Activated naive CD8-positive, alpha-beta T cell treated with anti-CD3 and anti-CD28 coated beads for 36 hours (primary cell): Measurements from ENCODE around the gene SPRY2. TPM values are rescaled to one million over a fixed set of nuclear protein-coding genes. Genes with fewer than 3 reads are reported as not detected.

Source experiments
- DNase-seq: peaks from one replicate; pipeline ENCODE4 v3.0.0; 2021
- H3K27ac Mint-ChIP-seq: one replicate; pipeline ENCODE4 v1.8.0; 2022; ENCODE audit warnings: mild to moderate bottlenecking, moderate library complexity, mixed read lengths
- H3K27me3 Mint-ChIP-seq: one replicate; pipeline ENCODE4 v1.8.0; 2022; ENCODE audit warnings: mild to moderate bottlenecking, mixed read lengths
- H3K36me3 Mint-ChIP-seq: one replicate; pipeline ENCODE4 v1.8.0; 2021; ENCODE audit warnings: mild to moderate bottlenecking, mixed read lengths
- H3K4me1 Mint-ChIP-seq: one replicate; pipeline ENCODE4 v1.8.0; 2021; ENCODE audit warnings: mixed read lengths
- H3K4me3 Mint-ChIP-seq: one replicate; pipeline ENCODE4 v1.8.0; 2022; ENCODE audit warnings: mild to moderate bottlenecking, moderate library complexity, mixed read lengths
- H3K9me3 Mint-ChIP-seq: one replicate; pipeline ENCODE4 v1.8.0; 2022; ENCODE audit warnings: mixed read lengths
- total RNA-seq, 2 experiments: library from RNA; stranded (reverse); gene quantifications; one replicate each; pipeline ENCODE4 v1.2.3, GENCODE V29; 2021

SPRY2 gene, protein sequence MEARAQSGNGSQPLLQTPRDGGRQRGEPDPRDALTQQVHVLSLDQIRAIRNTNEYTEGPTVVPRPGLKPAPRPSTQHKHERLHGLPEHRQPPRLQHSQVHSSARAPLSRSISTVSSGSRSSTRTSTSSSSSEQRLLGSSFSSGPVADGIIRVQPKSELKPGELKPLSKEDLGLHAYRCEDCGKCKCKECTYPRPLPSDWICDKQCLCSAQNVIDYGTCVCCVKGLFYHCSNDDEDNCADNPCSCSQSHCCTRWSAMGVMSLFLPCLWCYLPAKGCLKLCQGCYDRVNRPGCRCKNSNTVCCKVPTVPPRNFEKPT
- total RNA-seq: under 1 TPM; 0.33 to 0.44 TPM

- Mint-ChIP-seq H3K27ac (no peak within 1 kb of the TSS), H3K4me1 (peaks cover 12% of the 10 kb centered on the region), H3K4me3 (peak within 1 kb of the TSS; percentile 52), H3K27me3 (peaks cover 52% of the 10 kb centered on the region), H3K36me3 (no peaks in the 10 kb centered on the region), H3K9me3 (no peaks in the 10 kb centered on the region)
- DNase-seq: peak; percentile 50
Measured at GRCh38 chr13:80341101-80341755, at the start of gene SPRY2. Gene SPRY2, minus strand, starts transcription at chr13:80341126. Its CDS starts 3,421 bp downstream, at chr13:80337705.

GRCh38 chr13:80390338-80390737, 49.4 kb upstream of the SPRY2 start:
- Mint-ChIP-seq H3K27me3 (no peaks in the 10 kb centered on the region), H3K4me1 (peaks cover 3% of the 10 kb centered on the region), H3K27ac (no peak overlapping the region), H3K9me3 (peaks cover 6% of the 10 kb centered on the region), H3K4me3 (no peak overlapping the region), H3K36me3 (no peaks in the 10 kb centered on the region)
- DNase-seq: no peak

DNA sequence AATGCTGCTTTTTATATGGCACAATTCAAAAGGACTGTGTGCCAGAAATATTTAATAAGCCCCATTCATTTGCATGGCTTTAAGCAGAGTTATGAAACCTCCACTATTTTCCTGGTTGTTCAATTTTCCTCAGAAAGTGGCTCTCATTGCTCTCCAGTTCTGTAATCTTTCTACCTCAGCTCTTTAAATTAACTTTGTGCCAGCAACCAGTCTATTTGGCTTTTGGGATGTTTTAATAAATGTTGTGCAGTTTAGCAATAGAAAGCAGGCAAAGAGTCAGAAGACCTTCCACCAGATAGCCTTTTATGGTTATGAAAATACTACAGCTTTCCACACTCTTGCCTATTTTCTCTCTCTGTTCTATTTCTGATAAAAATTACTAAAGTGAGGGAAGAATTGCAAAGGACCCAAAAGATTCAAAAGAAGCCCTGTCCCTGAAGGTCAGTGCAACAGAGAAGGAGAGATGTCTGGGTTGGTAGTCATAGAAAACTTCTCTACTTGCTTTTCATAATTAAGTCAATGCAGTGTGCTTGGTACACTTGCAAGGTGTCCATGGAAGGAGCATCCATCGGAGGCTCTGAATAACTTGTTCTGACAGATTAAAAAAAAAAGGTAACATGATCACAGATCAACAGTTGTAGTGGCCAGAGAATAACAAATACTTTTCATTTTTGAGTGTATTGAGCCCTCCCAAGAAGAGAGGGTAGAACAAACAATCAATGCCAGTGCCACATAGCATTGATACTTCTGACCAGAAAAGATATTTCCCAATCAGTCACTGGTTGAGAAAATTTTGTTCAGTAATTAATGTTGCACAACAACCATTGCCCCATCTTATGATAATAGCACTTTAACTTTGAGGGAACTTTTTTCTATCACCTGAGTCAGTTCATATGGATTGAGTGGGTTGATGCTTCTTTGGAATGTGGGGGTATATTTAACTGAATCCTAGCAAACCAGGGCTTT, 48.4 kb upstream of the SPRY2 start:
- Mint-ChIP-seq H3K27ac (no peak overlapping the region), H3K4me1 (peaks cover 3% of the 10 kb centered on the region), H3K4me3 (no peak overlapping the region), H3K9me3 (peaks cover 6% of the 10 kb centered on the region), H3K27me3 (no peaks in the 10 kb centered on the region), H3K36me3 (no peaks in the 10 kb centered on the region)
- DNase-seq: no peak

- DNase-seq: no peak
- H3K27me3 Mint-ChIP-seq: no peaks in the 10 kb centered on the region
- H3K27ac Mint-ChIP-seq: no peak overlapping the region
- peaks cover 2% of the 10 kb centered on the region for H3K9me3 Mint-ChIP-seq
- no peaks in the 10 kb centered on the region for H3K36me3 Mint-ChIP-seq
- peaks cover 3% of the 10 kb centered on the region for H3K4me1 Mint-ChIP-seq
- no peak overlapping the region for H3K4me3 Mint-ChIP-seq
Measured at GRCh38 chr13:80388506-80388905, 47.6 kb upstream of the SPRY2 start.

DNA sequence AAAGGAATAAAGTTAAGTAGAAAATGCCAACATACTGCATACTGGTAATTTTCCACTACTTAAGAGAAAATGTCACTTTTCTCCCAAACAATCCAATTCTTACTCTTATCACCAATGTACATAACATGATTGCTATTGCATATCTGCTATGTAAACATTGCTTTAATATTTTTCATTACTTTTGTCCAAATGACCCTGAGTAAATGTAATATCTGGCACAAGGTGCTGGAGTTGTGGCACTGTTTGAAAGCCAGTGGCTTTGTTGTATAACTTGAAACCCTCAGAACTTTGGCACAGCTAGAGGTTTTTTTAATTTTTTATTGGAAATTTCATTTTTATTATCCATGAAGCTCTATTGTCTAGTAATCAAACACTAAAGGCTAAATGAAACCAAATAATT, 45.7 kb upstream of the SPRY2 start:
- no peak for DNase-seq
- Mint-ChIP-seq H3K27ac (no peak overlapping the region), H3K4me1 (peaks cover 3% of the 10 kb centered on the region), H3K4me3 (no peak overlapping the region), H3K36me3 (no peaks in the 10 kb centered on the region), H3K27me3 (no peaks in the 10 kb centered on the region), H3K9me3 (peaks cover 2% of the 10 kb centered on the region)

DNA sequence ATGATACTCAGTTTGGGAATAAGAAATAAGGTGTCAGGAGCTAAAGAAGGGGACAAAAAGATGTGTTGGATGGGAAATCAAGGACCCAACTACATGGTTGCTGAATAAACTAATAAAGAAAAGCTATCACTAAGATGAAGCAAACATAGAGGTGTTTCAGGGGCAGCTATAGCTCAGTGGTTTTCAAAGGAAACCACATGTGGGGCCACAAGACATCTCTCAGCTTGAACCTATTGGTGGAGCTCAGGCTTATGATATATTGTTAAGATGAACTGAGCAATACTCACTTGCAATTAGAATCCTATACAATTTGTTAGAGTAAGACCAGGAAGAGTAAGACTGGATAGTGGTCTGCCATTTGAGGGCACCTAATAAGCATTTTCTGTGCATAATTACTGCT, 45.1 kb upstream of the SPRY2 start:
- no peak for DNase-seq
- Mint-ChIP-seq H3K27me3 (no peaks in the 10 kb centered on the region), H3K36me3 (no peaks in the 10 kb centered on the region)

GRCh38 chr13:80382576-80382975, 41.6 kb upstream of the SPRY2 start:
- H3K36me3 Mint-ChIP-seq: no peaks in the 10 kb centered on the region
- H3K27me3 Mint-ChIP-seq: no peaks in the 10 kb centered on the region
- H3K4me1 Mint-ChIP-seq: peaks cover 3% of the 10 kb centered on the region
- H3K9me3 Mint-ChIP-seq: no peaks in the 10 kb centered on the region
- no peak for DNase-seq
- no peak overlapping the region for H3K4me3 Mint-ChIP-seq
- H3K27ac Mint-ChIP-seq: no peak overlapping the region

More for the DNA sequence above, 45.1 kb upstream of the SPRY2 start:
- Mint-ChIP-seq H3K4me1 (peaks cover 3% of the 10 kb centered on the region), H3K4me3 (no peak overlapping the region), H3K27ac (no peak overlapping the region), H3K9me3 (peaks cover 2% of the 10 kb centered on the region)

DNA sequence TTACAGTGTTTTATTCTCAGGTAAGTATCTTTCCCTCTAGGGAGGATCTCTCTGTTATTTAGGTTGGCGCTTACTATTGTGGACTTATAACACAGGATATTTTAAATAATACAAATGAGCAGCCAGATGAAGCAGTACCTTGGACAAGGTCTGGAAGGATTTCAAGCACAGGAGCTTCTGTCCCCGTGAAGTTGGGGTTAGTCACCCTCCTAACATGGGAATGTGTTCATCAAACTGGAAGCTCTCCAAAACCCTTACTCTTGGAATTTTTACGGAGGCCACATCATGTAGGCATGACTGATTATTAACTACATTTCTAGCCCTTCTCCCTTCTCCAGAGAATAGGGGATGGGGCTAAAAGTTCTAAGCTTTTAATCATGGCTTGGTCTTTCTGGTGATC, 38.3 kb upstream of the SPRY2 start:
- no peak overlapping the region for H3K27ac Mint-ChIP-seq
- no peaks in the 10 kb centered on the region for H3K4me1 Mint-ChIP-seq
- no peaks in the 10 kb centered on the region for H3K9me3 Mint-ChIP-seq
- H3K27me3 Mint-ChIP-seq: no peaks in the 10 kb centered on the region
- DNase-seq: no peak
- no peak overlapping the region for H3K4me3 Mint-ChIP-seq
- no peaks in the 10 kb centered on the region for H3K36me3 Mint-ChIP-seq

GRCh38 chr13:80376554-80376953, 35.6 kb upstream of the SPRY2 start:
- H3K4me3 Mint-ChIP-seq: no peak overlapping the region
- no peaks in the 10 kb centered on the region for H3K36me3 Mint-ChIP-seq
- no peak overlapping the region for H3K27ac Mint-ChIP-seq
- H3K4me1 Mint-ChIP-seq: no peaks in the 10 kb centered on the region
- H3K27me3 Mint-ChIP-seq: no peaks in the 10 kb centered on the region
- H3K9me3 Mint-ChIP-seq: no peaks in the 10 kb centered on the region
- no peak for DNase-seq

- Mint-ChIP-seq H3K27me3 (no peaks in the 10 kb centered on the region), H3K27ac (no peak overlapping the region), H3K36me3 (no peaks in the 10 kb centered on the region), H3K4me3 (no peak overlapping the region), H3K9me3 (no peaks in the 10 kb centered on the region), H3K4me1 (no peaks in the 10 kb centered on the region)
- DNase-seq: no peak
Measured at GRCh38 chr13:80374901-80375300, 34.0 kb upstream of the SPRY2 start.

DNA sequence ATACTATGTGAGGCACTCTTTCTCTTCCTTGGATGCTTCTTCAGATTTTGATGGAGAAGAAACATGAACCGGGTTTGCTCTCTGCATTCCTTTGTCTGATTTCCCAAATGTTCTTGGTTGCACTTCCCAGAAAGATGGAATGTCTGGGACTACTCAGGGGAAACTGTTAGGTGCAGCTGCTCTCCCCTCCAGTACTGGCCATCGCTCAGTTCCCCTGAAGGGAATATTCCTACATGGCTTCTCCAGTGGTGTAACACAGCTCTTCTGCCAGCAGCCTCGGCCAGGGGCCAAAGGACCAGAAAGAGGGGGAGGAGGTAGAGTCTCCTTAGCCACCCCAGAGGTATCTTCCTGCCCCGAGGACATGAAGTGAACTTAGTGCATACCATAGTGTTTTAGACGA, 33.5 kb upstream of the SPRY2 start:
- no peak overlapping the region for H3K4me3 Mint-ChIP-seq
- H3K9me3 Mint-ChIP-seq: no peaks in the 10 kb centered on the region
- H3K27ac Mint-ChIP-seq: no peak overlapping the region
- DNase-seq: no peak
- H3K4me1 Mint-ChIP-seq: no peaks in the 10 kb centered on the region
- H3K36me3 Mint-ChIP-seq: no peaks in the 10 kb centered on the region
- no peaks in the 10 kb centered on the region for H3K27me3 Mint-ChIP-seq

DNA sequence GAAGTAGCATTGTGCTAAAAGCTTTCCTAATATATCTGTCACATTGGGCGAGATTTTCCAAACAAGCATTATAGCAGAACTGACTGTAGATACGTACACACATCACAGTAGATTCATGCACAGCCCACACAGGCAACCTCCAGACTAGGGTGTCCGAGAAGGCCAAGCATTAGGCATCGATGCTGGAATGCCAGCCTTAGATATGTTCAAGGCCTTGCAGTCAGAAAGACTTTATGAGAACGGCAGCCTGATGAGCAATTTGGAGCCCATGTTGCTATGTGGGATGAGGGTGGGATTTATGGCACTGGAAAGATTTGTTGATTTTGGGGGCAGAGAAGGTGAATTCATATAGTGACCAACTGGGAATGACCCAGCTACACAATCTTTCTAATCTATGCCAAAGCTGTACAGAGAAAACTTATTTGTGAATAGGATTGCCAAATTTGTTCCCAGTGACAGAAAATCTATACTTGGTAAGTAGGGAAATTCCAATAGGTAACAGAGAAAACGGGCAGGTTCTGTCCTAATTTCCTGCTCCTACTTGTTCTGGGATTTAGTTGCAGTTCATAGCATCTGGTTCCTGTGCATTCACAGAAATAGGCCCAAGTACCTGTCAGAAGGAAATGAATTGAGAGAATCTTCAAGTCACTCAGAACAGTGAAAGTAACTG, 31.0 kb upstream of the SPRY2 start:
- Mint-ChIP-seq H3K36me3 (no peaks in the 10 kb centered on the region), H3K4me3 (no peak overlapping the region), H3K4me1 (no peaks in the 10 kb centered on the region), H3K27me3 (no peaks in the 10 kb centered on the region), H3K27ac (no peak overlapping the region), H3K9me3 (no peaks in the 10 kb centered on the region)
- no peak for DNase-seq

DNA sequence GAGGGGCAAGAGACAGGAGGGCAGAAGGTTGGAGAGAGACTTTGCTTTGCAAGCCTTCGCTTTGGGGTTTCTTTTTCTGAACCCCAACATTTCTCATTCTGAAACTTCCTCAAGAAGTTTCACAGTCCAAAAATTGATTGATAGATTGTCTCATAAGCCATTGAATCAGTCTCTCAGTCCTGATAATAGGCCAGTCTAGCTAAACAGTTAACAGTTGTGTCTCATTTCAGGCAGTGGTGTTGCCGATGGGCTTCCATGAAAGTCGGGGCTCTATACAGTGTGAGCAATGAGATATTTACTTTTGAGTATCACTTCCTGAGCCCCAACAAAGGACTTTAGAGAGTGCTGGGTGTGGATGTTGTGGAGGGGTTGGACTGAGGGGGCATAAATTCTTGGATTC, 26.5 kb upstream of the SPRY2 start:
- Mint-ChIP-seq H3K27me3 (peaks cover 4% of the 10 kb centered on the region), H3K4me1 (no peaks in the 10 kb centered on the region), H3K36me3 (no peaks in the 10 kb centered on the region), H3K9me3 (no peaks in the 10 kb centered on the region), H3K27ac (no peak overlapping the region), H3K4me3 (no peak overlapping the region)
- DNase-seq: no peak

DNA sequence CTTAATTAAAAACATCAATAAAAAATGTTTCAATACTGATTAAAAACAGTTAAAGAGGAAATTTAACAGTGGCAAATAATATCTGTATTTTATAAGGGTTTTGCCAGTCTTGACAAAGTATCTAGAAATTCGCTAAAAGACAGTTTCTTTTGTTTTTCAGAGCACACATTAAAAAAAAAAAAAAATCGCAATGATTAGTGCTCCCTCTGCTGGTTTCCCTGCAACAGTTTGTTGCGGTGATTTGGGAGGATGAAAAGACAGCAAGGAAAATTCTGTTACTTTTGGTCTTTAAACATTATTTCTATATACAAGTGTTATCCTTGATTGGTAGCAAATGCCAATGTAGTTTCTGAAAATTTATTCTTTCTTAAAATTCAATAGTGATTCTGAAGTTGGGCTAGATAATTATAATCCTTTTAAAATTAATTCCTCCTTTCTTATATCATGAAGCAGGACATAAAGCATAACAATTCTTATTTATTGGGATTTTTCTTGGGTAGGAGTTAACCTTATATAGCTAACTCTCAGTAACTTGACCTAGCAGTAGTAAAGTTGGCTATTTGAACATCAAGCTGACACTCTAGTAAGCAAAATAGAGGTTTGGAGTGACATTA, 23.1 kb upstream of the SPRY2 start:
- no peak for DNase-seq
- no peak overlapping the region for H3K27ac Mint-ChIP-seq
- no peaks in the 10 kb centered on the region for H3K4me1 Mint-ChIP-seq
- no peaks in the 10 kb centered on the region for H3K9me3 Mint-ChIP-seq
- H3K4me3 Mint-ChIP-seq: no peak overlapping the region
- no peaks in the 10 kb centered on the region for H3K36me3 Mint-ChIP-seq
- peaks cover 7% of the 10 kb centered on the region for H3K27me3 Mint-ChIP-seq
